ENCODE measurements around the gene PSMF1. TPM values are rescaled to one million over a fixed set of nuclear protein-coding genes. Genes with fewer than 3 reads are reported as not detected.
"Not testable (repeated sequence)": the region's sequence is repeated elsewhere in the genome, so short reads cannot be mapped to it uniquely, and the experiment has no call there.

The PSMF1 gene
- total and polyA plus RNA-seq, 2 of the 13 experiments (the other 11 are each of a cell fraction or from before 2014, with no cell fraction given): 82.5 to 86.0 TPM

GRCh38 chr20:1216527-1217427 is 98.4 kb downstream of the PSMF1 start:
- H3K79me2 ChIP-seq (ENCODE audit: insufficient read depth, low read length); H2AFZ ChIP-seq (ENCODE audit: low read length); H3K4me1 ChIP-seq (ENCODE audit: insufficient read depth, low read length); intact Hi-C loops (cut with micrococcal nuclease; ENCODE audit: unreplicated experiment); in situ Hi-C loops (cut with HindIII; ENCODE audit: extremely low pct_ligation_motif_present, low pct_unique_long_range_greater_than_20kb); DNase-seq (ENCODE audit: low spot score); BruUV-seq (replicated peaks); CTCF ChIA-PET (ENCODE audit: low intra/inter-chr PET ratio, low total read pairs); H3K9ac ChIP-seq (ENCODE audit: insufficient read depth, low read depth, low read length); POLR2A ChIA-PET; H3K9me3 ChIP-seq (ENCODE audit: low read length); H3K27ac ChIP-seq (ENCODE audit: extremely low read length, insufficient read depth, low read length); FAIRE-seq; H3K36me3 ChIP-seq (replicated peaks in 1 of 2; ENCODE audit: control insufficient read depth in 1 of 2, insufficient read depth in 2 of 2, low read length in 2 of 2); ATAC-seq; H4K20me1 ChIP-seq (ENCODE audit: insufficient read depth, low read length); TF ChIP-seq FOXA1 (IDR thresholded peaks at IDR 0.05): not testable (repeated sequence)
- Histone ChIP-seq H3K4me3 (replicated peaks in 1 of 3; ENCODE audit: insufficient read depth in 1 of 3, low read depth in 2 of 3, low read length in 3 of 3) (peak overlapping the region in 1 of 3 experiments; percentile 19; a peak in 1 of 6 replicates), H3K4me2 (ENCODE audit: low read depth, low read length) (peak overlapping the region; percentile 32), H3K27me3 (ENCODE audit: control insufficient read depth in 1 of 2, insufficient read depth in 2 of 2, low read length in 2 of 2) (peaks cover 0 to 12% of the 10 kb centered on the region in 2 experiments; a peak in 2 of 5 replicates)
- 38% methylated on average over 19 of the region's 19 CpGs for WGBS (ENCODE audit: low lambda C conversion rate)
- TF ChIP-seq ZBTB7A (CRISPR knock-in tag; IDR thresholded peaks at IDR 0.05): 0 out of 2 replicates have a peak, but pooled peaks have one; percentile 38
- TF ChIP-seq ZNF687 (CRISPR knock-in tag; IDR thresholded peaks at IDR 0.05): peak; percentile 13; the same call in 1 of the 2 replicates
- peak; percentile 87 for TF ChIP-seq RAD51 (IDR thresholded peaks at IDR 0.05; ENCODE audit: borderline replicate concordance)
- 0 out of 2 replicates have a peak, but pooled peaks have one; percentile 46 for TF ChIP-seq EEA1 (CRISPR knock-in tag; IDR thresholded peaks at IDR 0.05; ENCODE audit: borderline replicate concordance)
- TF ChIP-seq, protein P1, sequence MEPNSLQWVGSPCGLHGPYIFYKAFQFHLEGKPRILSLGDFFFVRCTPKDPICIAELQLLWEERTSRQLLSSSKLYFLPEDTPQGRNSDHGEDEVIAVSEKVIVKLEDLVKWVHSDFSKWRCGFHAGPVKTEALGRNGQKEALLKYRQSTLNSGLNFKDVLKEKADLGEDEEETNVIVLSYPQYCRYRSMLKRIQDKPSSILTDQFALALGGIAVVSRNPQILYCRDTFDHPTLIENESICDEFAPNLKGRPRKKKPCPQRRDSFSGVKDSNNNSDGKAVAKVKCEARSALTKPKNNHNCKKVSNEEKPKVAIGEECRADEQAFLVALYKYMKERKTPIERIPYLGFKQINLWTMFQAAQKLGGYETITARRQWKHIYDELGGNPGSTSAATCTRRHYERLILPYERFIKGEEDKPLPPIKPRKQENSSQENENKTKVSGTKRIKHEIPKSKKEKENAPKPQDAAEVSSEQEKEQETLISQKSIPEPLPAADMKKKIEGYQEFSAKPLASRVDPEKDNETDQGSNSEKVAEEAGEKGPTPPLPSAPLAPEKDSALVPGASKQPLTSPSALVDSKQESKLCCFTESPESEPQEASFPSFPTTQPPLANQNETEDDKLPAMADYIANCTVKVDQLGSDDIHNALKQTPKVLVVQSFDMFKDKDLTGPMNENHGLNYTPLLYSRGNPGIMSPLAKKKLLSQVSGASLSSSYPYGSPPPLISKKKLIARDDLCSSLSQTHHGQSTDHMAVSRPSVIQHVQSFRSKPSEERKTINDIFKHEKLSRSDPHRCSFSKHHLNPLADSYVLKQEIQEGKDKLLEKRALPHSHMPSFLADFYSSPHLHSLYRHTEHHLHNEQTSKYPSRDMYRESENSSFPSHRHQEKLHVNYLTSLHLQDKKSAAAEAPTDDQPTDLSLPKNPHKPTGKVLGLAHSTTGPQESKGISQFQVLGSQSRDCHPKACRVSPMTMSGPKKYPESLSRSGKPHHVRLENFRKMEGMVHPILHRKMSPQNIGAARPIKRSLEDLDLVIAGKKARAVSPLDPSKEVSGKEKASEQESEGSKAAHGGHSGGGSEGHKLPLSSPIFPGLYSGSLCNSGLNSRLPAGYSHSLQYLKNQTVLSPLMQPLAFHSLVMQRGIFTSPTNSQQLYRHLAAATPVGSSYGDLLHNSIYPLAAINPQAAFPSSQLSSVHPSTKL (CRISPR knock-in tag; IDR thresholded peaks at IDR 0.05): 0 out of 2 replicates have a peak, but pooled peaks have one; percentile 20
- TF ChIP-seq NRL (CRISPR knock-in tag; IDR thresholded peaks at IDR 0.05; ENCODE audit: borderline replicate concordance): 0 out of 2 replicates have a peak, but pooled peaks have one; percentile 26
- 0 out of 2 replicates have a peak, but pooled peaks have one; percentile 14 for TF ChIP-seq ARID4A (CRISPR knock-in tag; IDR thresholded peaks at IDR 0.05; ENCODE audit: borderline replicate concordance)
- peak; percentile 56 for TF ChIP-seq FOXA1 (CRISPR knock-in tag; IDR thresholded peaks at IDR 0.05)
